GM19328 (cell line): ENCODE data around the gene STH.

ENCODE experiments used
- ATAC-seq: cut with Tn5 transposase; IDR thresholded peaks from one replicate; pipeline ENCODE4 v1.9.1; 2021; ENCODE audit warnings: mild to moderate bottlenecking, moderate library complexity; ENCODE audit not compliant: unreplicated experiment

The STH gene

GRCh38 chr17:46042925-46043324, 43.9 kb downstream of the STH start:
- ATAC-seq = no peak

GRCh38 chr17:46043606-46044005, 44.6 kb downstream of the STH start:
- ATAC-seq = no peak

GRCh38 chr17:46044286-46044928, 45.4 kb downstream of the STH start:
- ATAC-seq = no peak

GRCh38 chr17:46044989-46045388, 45.9 kb downstream of the STH start:
- ATAC-seq = no peak

GRCh38 chr17:46045639-46046038, 46.6 kb downstream of the STH start:
- ATAC-seq = no peak

- ATAC-seq = no peak
Observed at GRCh38 chr17:46046957-46047356, 47.9 kb downstream of the STH start.

- ATAC-seq = no peak
Observed at GRCh38 chr17:46047398-46047797, 48.3 kb downstream of the STH start.

GRCh38 chr17:46047856-46048255, 48.8 kb downstream of the STH start:
- ATAC-seq = no peak
